ENCODE measurements around the gene ATP6V1G1.

ATP6V1G1 gene

DNA sequence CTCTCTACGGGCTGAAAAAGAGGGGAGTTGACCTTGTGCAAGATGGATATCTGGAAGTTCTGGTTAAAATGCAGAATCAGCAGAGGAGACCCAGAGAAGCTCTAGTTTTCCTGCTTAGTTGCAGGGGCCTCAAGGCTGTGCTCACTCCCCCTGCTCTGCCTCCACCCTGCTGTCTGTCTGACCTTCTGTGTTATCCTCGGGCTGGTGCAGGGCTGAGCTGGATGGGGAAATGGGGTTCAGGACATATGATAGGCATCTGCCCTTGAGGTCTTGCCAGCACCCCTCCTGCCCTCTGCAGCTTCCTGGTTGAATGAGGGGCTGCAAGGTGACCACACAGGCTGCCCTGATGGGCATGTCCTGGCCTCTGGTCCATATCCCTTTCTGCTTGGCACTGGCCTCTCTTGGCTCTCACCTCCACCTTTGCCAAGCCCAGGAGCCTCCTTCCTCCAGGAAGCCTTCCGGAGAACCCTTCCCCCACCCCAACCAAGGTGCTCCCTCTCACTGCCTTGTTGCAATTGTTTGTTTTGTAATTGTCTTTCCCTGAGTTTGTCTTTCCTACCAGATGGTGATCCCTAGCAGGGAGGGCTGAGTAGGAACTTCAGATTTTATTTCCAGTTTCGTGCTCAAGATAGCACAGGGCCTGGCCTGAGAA, 24.8 kb downstream of the ATP6V1G1 start:
- DNase-seq (ENCODE audit: low read depth): no peak

DNA sequence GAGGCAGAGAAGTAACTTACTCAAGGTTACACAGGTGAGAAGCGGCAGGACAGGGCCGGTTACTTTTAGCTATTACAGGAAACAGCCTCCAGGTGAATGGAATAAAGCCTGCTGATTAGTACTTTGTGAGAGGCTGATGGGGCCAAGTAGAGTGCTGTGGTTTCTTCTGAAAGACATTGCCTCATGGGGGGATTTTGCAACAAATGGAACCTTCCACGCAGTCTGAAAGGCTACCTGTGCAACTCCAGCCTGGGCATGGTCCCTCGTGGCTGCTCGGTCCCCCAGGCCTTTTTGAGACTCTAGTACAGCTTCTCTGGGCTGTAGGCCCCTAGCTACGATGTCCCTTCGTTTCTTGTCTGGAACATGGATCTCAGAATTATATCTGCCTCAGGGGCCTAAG, 25.5 kb downstream of the ATP6V1G1 start:
- DNase-seq (ENCODE audit: low read depth): no peak

DNA sequence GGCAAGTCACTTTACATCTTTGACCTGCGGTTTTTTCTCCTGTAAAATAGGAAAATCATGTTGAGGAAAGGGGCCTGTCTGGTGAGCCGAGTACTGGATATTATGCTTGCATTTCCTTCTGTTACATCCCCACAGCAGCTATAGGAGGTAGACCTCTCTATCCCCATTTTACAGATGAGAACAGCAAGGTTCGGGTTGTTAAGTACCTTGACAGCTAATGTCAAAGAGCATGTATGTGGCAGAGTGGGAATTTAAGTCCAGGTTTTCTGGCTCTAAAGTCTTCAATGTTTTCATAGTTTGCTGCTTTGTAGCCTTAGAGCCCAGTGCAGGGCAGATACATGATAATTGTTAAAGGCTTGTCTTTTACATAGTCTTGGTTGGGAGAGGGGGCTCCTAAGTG, 26.4 kb downstream of the ATP6V1G1 start:
- no peak for DNase-seq (ENCODE audit: low read depth)

DNA sequence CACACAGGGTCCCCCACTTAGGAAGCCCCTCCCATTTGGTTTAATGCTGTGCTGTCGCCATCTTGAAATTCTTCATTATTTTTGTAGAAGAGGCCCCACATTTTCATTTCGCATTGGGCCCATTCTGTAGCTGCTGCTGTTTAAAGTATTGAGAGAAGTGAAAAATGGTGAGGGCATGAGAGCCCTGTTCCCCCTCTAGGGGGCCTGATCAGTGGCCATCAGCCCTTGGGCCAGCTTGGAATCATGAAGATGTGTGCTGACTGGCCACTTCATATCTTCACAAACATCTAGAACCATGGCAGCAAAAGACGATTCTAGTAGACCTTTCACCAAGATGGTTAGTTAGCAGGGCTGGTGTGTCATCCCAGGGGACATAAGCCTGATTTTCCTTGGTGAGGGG, 26.8 kb downstream of the ATP6V1G1 start:
- no peak for DNase-seq (ENCODE audit: low read depth)

DNA sequence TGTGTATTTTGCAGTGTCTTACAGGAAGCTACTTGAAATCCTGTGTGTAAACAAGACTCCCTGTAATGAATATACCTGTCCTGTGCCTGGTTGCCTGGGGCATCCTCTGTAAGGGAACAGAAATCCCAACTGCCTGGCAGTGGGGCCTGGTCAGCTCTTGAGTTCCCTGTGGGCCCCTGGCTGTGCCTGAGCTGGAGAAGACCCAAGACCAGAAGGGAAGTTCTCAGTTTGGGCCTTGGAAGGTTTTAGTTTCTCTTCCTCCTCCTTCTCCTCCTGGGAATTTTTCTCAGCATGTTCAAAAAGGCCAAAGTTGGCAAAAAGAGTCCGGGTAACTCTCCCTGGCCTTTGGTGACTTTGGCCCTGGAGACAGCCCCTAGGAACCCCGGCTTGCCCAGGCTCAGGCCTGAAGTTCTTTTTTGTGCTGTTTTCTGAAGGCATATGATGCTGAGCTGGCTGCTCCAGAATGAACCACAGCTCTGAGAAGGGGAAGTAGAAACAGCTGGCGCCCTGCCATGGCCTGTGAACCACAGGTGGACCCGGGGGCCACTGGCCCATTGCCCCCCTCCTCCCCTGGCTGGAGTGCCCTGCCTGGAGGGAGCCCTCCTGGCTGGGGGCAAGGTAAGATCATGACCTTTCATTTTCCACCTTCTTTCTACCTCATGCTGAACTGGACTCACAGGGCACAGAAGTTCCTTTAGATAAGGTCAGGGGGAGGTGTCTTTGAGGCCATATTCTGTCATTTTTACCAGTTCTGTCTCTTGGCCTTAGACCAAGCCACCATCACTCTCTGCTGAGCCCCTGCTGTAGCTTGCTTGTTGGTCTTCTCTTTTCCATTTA, 29.3 kb downstream of the ATP6V1G1 start:
- DNase-seq (ENCODE audit: low read depth): no peak

DNA sequence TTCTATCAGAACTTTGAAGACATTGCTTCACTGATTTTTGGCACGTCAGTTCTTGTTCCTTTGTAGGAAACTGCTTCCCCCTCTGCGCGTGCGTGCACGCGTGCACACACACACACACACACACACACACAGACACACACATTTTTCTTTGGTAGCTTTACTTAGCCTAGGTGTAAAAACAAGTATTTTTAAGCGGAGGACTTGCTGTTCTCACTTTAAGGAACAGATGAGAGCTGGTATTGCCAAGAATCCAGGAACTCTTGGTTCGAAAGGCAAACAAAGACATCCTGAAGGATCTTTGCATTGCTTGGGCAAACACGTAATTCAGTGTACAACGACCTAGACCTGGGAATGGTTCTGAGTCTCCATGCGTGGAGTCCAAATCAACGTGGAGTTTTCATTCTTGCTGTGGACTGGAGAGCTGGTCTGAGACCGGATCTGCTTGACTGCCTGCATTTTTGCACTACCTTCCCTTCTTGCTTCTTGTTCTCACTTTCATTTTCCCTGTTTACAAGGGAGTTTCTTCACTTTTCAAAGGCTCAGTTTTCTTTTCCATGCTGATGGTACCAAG, 31.7 kb downstream of the ATP6V1G1 start:
- DNase-seq (ENCODE audit: low read depth): no peak

DNA sequence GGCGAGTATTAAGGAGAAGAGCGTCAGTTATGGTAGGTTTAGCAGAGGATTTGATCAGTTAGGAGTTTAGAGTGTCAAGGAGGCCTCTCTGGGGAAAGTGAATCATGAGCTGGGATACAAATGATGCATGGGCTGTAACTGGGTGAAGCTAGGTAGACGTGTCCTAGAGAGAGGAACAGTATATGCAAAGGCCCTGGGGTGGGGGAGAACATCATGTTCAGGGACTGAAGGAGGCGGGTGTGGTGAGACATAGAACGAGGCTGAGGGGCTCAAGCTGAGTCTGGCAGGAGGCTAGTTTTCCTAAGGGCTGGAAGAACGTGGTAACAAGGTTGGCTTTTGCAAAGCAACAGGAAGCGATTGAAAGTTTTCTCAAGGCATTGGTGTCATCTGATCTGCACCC, 34.0 kb downstream of the ATP6V1G1 start:
- DNase-seq (ENCODE audit: low read depth): no peak

DNA sequence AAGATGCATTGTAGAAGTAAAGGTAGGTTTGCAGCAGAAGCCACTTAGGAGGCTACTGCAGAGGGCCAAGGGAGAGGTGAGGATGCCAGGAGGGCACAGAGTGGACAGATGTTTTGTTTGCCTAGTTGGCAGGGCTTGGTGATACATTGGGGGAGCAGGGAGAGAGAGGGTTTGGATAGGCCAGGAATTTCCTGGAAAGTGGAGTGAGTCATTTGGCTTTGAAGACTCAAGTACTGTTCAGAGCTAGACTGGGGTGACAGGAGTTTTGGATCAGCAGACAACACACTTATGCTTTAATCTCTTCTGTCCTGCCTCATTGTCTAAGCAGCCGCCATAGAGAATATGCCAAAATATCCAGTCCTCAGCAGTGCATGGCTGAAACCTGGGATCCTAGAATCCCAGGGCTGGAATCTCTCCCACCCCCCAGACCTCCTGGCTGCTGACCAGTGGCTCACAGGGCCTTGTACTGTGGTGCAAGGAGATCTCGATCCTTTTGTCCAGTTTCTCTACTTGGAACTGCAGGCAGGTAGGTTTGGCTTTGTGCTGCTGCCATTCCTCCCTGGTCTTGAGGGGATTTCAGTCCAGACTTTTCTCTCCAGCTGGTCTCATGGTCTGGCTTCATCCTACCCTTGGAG, 34.5 kb downstream of the ATP6V1G1 start:
- no peak for DNase-seq (ENCODE audit: low read depth)

DNA sequence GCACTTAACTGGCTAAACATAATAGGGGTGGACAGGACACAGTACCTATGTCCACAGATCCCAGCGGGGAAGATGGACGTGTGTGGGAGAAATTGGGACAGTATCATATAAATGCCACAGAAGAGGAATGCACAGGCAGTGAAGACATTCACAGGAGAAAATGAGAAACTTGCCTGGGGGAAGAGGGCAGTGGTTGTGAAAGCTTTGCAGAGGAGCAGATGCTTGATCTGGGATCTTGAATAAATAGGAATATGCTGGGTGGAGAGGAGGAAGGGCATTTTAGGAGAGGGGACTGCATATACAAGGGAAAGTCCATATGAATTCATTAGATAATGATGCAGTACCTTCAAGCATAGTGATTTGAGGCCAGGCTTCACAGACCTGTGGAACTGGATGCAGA, 37.1 kb downstream of the ATP6V1G1 start:
- DNase-seq (ENCODE audit: low read depth): no peak

DNA sequence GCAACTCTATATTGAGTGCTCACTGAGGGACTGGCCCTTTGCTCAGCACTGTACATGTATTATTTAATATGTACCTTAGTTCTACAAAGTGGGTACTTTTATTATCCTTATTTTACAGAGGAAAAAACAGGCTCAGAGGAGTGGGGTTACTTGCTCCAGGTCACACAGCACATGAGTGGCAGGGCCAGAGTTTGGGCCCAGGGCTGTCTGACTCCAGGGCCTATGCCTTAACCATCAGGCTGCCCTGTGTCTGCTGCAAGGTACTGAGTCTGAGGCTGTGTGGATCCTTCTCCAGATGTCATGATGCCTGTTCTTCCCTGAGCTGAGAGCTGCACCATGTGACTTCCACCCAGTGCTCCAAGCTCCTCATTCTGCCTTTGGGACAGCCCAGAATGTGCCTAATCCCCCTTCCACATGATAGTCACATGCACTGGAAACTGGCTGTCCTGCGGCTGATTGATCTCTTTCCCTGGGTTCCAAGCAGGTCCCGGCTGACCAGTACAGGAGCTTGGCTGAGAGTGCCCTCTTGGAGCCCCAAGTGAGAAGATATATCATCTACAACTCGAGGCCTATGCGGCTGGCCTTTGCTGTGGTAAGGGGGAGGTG, 38.9 kb downstream of the ATP6V1G1 start:
- no peak for DNase-seq (ENCODE audit: low read depth)

- no peak for DNase-seq (ENCODE audit: low read depth)
Measured at GRCh38 chr9:114627553-114627952, 40.0 kb downstream of the ATP6V1G1 start.

DNA sequence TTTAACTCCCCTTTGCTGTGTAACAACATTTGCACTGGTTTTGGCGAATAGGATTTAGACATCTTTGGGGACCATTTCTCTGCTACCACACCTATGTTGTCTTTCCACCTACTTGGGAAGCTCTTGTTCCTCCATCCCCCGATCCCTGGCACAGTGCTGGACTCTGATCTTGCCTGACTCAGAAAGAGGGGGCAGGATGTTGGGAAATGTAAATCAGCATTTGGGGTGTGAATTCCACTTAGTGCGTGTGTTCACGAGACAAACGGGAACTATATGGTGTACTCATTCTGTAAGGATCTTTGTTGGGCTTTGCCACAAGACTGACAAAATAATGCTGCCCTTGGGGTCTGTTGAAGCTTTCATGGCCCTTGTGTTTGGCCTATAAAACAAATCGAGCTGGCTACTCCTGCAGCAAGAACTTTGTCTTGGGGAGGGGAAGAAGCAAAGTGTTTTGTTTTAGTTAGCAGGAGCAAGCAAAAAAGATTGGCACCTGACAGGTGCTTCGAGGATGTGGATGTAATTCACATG, 42.1 kb downstream of the ATP6V1G1 start:
- no peak for DNase-seq (ENCODE audit: low read depth)

DNA sequence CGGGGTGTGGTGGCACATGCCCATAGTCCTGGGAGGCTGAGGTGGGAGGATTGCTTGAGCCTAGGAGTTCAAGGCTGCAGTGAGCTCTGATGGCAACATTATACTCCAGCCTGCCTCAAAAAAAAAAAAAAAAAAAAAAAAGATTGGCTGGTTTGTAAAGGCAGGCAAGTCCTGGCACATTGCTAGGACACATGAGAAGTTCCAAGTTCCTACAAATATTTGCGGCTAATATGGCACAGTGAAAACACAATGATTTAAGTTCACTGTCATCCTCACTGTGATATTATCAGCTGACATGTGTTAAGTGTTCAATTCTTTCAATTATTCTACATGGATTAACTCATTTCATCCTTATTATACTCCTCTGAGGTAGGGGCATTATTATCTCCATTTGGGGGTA, 43.6 kb downstream of the ATP6V1G1 start:
- no peak for DNase-seq (ENCODE audit: low read depth)

- DNase-seq (ENCODE audit: low read depth): no peak
Measured at GRCh38 chr9:114633438-114634089, 46.0 kb downstream of the ATP6V1G1 start.

DNA sequence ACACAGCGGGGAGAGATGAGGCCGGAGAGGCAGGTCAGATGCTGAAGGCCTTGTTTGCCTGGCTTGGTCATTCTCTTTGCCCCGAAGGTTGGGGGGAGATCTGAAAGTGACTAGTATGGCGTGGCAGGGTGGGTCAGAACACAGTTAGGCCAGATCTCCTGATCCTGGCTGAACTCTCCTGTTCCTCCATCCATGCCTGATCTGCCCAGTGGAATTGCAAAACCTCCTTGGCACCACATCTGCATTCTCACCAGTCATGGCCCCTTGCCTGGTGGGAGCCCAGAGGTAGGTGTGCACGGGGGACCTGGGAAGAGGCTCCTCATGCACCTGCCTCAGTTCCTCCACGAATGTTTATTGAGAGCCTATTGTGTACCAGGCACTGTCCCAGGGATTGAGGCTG, 46.8 kb downstream of the ATP6V1G1 start:
- no peak for DNase-seq (ENCODE audit: low read depth)

- no peak for DNase-seq (ENCODE audit: low read depth)
Measured at GRCh38 chr9:114638404-114638803, 50.8 kb downstream of the ATP6V1G1 start.

GRCh38 chr9:114641967-114642366, 54.4 kb downstream of the ATP6V1G1 start:
- no peak for DNase-seq (ENCODE audit: low read depth)

DNA sequence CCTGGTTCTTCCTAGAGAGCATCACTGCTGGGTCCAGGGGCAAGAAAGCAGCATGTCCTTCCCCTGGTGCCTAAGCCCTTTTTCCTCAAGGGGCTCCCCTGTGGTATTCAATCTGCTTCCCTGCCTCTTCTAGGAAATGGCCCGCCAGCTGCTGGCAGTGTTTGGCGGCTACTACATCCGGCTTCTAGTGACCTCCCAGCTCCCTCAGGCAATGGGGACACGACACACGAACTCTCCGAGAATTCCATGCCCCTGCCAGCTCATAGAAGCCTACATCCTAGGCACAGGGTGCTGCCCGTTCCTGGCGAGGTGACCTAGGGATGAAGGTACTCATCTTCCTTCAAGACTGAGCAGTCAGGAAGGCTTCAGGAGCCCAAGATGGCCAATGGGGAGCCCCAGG, 55.4 kb downstream of the ATP6V1G1 start:
- DNase-seq (ENCODE audit: low read depth): no peak

DNA sequence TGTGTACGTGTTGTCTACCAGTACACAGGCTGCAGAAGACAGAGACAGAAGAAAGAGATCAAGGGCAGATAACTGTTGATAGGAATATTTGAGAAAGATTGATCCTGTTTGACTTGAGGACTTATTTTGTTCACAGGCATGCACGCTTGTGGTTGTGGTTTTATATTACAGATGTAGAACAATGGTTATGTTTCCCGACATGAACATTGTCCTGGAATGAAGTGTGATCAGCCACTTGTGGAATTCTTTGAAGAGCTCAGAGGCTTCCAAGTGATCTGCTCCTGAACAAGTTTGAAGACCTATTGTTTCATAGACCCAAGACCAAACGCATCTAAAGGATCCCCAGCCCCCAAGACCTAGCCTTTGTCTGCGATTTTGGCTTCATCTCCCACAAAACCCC, 56.3 kb downstream of the ATP6V1G1 start:
- no peak for DNase-seq (ENCODE audit: low read depth)

Measured in stimulated activated CD8-positive, alpha-beta memory T cell treated with anti-CD3 and anti-CD28 coated beads, Interleukin-12 subunit alpha, Interleukin-12 subunit beta, amount 100 ng/mL, for 1 hour (primary cell).